OCI-LY3 (cell line): ENCODE measurements around the gene EML1.

Experiments
- H2AFZ ChIP-seq: fragments of 200-600, 300-600 bp; shearing (Covaris generic); 2 replicates; pipeline ENCODE4 v1.6.0; 2014; ENCODE audit warnings: antibody characterized with exemption, low read depth, low read length
- H3K27ac ChIP-seq: fragments of 200-600, 300-600 bp; sonication (generic); 2 replicates; pipeline ENCODE4 v1.5.1; 2014; ENCODE audit warnings: mild to moderate bottlenecking, low read length, moderate library complexity, mixed read lengths
- H3K27me3 ChIP-seq: fragments of 200-600, 300-600 bp; sonication (generic); 2 replicates; pipeline ENCODE4 v1.6.1; 2014; ENCODE audit warnings: low read depth, low read length, mixed read lengths
- H3K36me3 ChIP-seq: fragments of 200-600, 300-600 bp; sonication (generic); replicated peaks from 2 replicates; pipeline ENCODE3; 2014; ENCODE audit warnings: low read depth, low read length, mixed read lengths
- H3K4me1 ChIP-seq: fragments of 300-600, 200-600 bp; sonication (generic); 2 replicates; pipeline ENCODE4 v1.6.1; 2014; ENCODE audit warnings: low read length, mixed read lengths
- H3K4me2 ChIP-seq: fragments of 200-600, 300-600 bp; sonication (generic); 2 replicates; pipeline ENCODE4 v1.6.1; 2014; ENCODE audit warnings: low read length, mixed read lengths
- H3K4me3 ChIP-seq: fragments of 300-600, 200-600 bp; sonication (generic); 2 replicates; pipeline ENCODE4 v1.5.1; 2014; ENCODE audit warnings: antibody characterized with exemption, mild to moderate bottlenecking, low read length, moderate library complexity
- H3K79me2 ChIP-seq: fragments of 300-600, 200-600 bp; shearing (Covaris generic); 2 replicates; pipeline ENCODE4 v1.6.1; 2014; ENCODE audit warnings: mild to moderate bottlenecking, low read length, mixed read lengths
- H3K9ac ChIP-seq: fragments of 300-600, 200-600 bp; shearing (Covaris generic); 2 replicates; pipeline ENCODE4 v1.6.0; 2014; ENCODE audit warnings: mild to moderate bottlenecking, low read length, moderate library complexity
- H3K9me3 ChIP-seq: fragments of 200-600, 300-600 bp; shearing (Covaris generic); 2 replicates; pipeline ENCODE4 v1.6.1; 2014; ENCODE audit warnings: low read length, mixed read lengths; ENCODE audit not compliant: insufficient read depth
- H4K20me1 ChIP-seq: fragments of 200-600, 300-600 bp; sonication (generic); 2 replicates; pipeline ENCODE4 v1.6.1; 2016; ENCODE audit warnings: low read length, mixed read lengths; ENCODE audit not compliant: insufficient read depth
- EZH2phosphoT487 ChIP-seq: fragments of 200-600 bp; shearing (Covaris generic); IDR thresholded peaks from 2 replicates; pipeline ENCODE4 v1.6.1; 2018; ENCODE audit warnings: antibody characterized with exemption, mixed run types, low read depth
- TF ChIP-seq, protein P1 (sequence below): fragments of 200-600, 300-600 bp; sonication (generic); IDR thresholded peaks from 2 replicates; pipeline ENCODE4 v1.5.1; 2014; ENCODE audit warnings: antibody characterized with exemption, low read length, low read depth

Gene EML1

DNA sequence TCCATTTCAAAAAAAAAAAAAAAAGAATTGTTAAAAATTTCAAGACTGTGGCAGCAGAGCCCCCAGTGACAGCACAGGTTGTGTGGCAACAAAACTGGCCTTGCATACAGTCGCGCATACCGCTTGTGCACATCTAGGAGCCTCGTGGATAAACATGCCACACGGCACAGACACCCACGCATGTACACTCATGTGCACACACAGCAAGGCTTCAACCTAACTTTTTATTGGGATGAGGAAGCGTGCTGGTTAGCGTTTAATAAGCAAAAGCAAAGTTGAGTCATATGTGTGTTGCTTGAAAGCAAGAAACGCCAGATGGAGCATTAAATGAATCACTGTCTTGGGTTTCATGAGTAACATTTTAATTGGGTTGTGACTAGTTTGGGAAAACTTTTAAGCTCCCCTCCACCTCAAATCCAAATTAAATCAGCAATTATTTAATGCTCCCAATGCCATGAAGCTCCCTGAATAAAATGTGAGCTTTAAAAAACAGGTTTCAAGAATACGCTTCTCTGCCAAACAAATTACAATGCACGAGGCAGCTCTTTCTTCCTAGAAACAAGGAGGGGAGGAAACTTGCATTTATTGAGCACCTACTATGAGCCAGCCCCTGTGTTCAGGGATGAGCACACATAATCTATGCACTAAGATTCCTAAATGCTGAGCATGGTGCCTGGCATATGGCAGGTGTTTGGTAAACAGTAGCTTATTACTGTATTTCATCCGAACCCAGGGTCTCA is 35.7 kb upstream of the EML1 start:
- Histone ChIP-seq H3K27me3 (no peaks in the 10 kb centered on the region), H3K4me3 (no peak overlapping the region), H4K20me1 (no peaks in the 10 kb centered on the region), H3K4me2 (peak overlapping the region; percentile 69), H2AFZ (no peak overlapping the region), H3K27ac (peak overlapping the region; percentile 48), H3K4me1 (peaks cover 63% of the 10 kb centered on the region), H3K9ac (0 out of 2 replicates have a peak overlapping the region, but pooled peaks have one; percentile 20), H3K79me2 (no peaks in the 10 kb centered on the region), H3K36me3 (no peaks in the 10 kb centered on the region), H3K9me3 (no peaks in the 10 kb centered on the region)
- TF ChIP-seq, protein P1, sequence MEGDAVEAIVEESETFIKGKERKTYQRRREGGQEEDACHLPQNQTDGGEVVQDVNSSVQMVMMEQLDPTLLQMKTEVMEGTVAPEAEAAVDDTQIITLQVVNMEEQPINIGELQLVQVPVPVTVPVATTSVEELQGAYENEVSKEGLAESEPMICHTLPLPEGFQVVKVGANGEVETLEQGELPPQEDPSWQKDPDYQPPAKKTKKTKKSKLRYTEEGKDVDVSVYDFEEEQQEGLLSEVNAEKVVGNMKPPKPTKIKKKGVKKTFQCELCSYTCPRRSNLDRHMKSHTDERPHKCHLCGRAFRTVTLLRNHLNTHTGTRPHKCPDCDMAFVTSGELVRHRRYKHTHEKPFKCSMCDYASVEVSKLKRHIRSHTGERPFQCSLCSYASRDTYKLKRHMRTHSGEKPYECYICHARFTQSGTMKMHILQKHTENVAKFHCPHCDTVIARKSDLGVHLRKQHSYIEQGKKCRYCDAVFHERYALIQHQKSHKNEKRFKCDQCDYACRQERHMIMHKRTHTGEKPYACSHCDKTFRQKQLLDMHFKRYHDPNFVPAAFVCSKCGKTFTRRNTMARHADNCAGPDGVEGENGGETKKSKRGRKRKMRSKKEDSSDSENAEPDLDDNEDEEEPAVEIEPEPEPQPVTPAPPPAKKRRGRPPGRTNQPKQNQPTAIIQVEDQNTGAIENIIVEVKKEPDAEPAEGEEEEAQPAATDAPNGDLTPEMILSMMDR: peak; percentile 7; the same call in 1 of the 2 replicates
- no peak for TF ChIP-seq EZH2phosphoT487

DNA sequence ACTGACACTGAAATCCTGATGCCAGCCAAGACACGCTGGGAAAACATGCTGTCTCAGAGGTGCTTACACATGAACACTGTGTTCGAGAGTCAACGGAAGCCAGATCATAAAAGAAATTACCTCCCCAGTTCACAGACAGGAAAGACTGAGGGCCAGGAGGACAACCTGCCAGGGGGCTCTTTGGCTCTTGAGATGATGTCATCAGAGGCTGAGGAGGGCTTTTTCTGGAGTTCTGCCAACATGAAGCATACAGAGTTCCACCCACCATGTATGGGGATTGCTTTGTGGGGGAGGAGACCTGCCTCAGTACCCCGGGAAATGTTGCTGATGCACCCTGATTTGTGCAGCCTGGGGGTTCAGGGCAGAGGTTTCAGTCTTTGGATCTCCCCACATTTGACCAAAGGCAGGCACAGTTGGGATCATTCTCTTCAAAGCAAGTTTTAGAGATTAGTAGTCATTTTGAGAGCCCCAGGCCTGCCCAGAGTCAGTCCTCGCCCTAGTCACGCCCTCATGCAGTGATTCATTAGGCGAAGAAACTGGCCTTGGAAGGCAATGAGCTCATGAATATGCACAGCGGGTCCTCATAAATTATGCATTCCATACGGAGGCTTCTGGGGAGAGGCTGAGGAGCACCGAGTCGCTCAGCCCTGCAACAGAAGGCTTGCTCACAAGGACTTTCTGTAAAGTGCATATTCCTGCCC is 34.9 kb upstream of the EML1 start:
- TF ChIP-seq, protein P1: no peak
- TF ChIP-seq EZH2phosphoT487: no peak
- Histone ChIP-seq H3K27ac (peak overlapping the region; percentile 48), H3K9me3 (no peaks in the 10 kb centered on the region), H3K4me2 (peak overlapping the region; percentile 69), H3K4me3 (0 out of 2 replicates have a peak overlapping the region, but pooled peaks have one; percentile 12), H3K9ac (peak overlapping the region; percentile 20; the same call in 1 of the 2 replicates), H3K27me3 (no peaks in the 10 kb centered on the region), H3K4me1 (peaks cover 56% of the 10 kb centered on the region), H4K20me1 (no peaks in the 10 kb centered on the region), H3K79me2 (no peaks in the 10 kb centered on the region), H3K36me3 (no peaks in the 10 kb centered on the region), H2AFZ (no peak overlapping the region)

GRCh38 chr14:99758872-99759545 is 34.2 kb upstream of the EML1 start:
- peak overlapping the region; percentile 69 for H3K4me2 ChIP-seq
- peaks cover 1% of the 10 kb centered on the region; the same call in 1 of the 2 replicates for H3K27me3 ChIP-seq
- no peak for TF ChIP-seq EZH2phosphoT487
- H3K4me1 ChIP-seq: peaks cover 49% of the 10 kb centered on the region
- H3K9ac ChIP-seq: peak overlapping the region; percentile 25; the same call in 1 of the 2 replicates
- no peaks in the 10 kb centered on the region for H3K36me3 ChIP-seq
- no peaks in the 10 kb centered on the region for H3K79me2 ChIP-seq
- peak overlapping the region; percentile 8; the same call in 1 of the 2 replicates for H3K27ac ChIP-seq
- H3K9me3 ChIP-seq: no peaks in the 10 kb centered on the region
- peak overlapping the region; percentile 47 for H3K4me3 ChIP-seq
- H2AFZ ChIP-seq: peak overlapping the region; percentile 77
- no peaks in the 10 kb centered on the region for H4K20me1 ChIP-seq

- peak overlapping the region; percentile 25; the same call in 1 of the 2 replicates for H3K9ac ChIP-seq
- peak overlapping the region; percentile 77 for H2AFZ ChIP-seq
- peak overlapping the region; percentile 47 for H3K4me3 ChIP-seq
- peaks cover 6% of the 10 kb centered on the region; the same call in 1 of the 2 replicates for H3K27me3 ChIP-seq
- TF ChIP-seq EZH2phosphoT487: no peak
- TF ChIP-seq, protein P1: no peak
- 0 out of 2 replicates have a peak overlapping the region, but pooled peaks have one; percentile 5 for H3K27ac ChIP-seq
- no peaks in the 10 kb centered on the region for H3K36me3 ChIP-seq
- H3K4me2 ChIP-seq: peak overlapping the region; percentile 69
- H4K20me1 ChIP-seq: no peaks in the 10 kb centered on the region
- H3K4me1 ChIP-seq: peaks cover 43% of the 10 kb centered on the region
- H3K9me3 ChIP-seq: no peaks in the 10 kb centered on the region
- no peaks in the 10 kb centered on the region for H3K79me2 ChIP-seq
Observed at GRCh38 chr14:99759546-99759925, 33.7 kb upstream of the EML1 start.
